ENCODE data around the gene AHCYL2. TPM values are rescaled to one million over a fixed set of nuclear protein-coding genes. Genes with fewer than 3 reads are reported as not detected.

Gene AHCYL2
- total RNA-seq, 3 donors from 2014 or later (not counting 1 experiment from before 2014, with no cell fraction given) = 11.6 to 15.2 (median 14.5) TPM

GRCh38 chr7:129202058-129202777, 22.6 kb upstream of the AHCYL2 start:
- Mint-ChIP-seq H3K27ac (no peak overlapping the region), H3K4me3 (no peak overlapping the region), H3K9me3 (no peaks in the 10 kb centered on the region), H3K4me1 (no peaks in the 10 kb centered on the region), H3K27me3 (ENCODE audit: low read depth in 2 of 2) (peaks cover 0 to 10% of the 10 kb centered on the region in 2 donors), H3K36me3 (no peaks in the 10 kb centered on the region)
- ATAC-seq = no peak
- H3K4me1 ChIP-seq (ENCODE audit: control insufficient read depth, insufficient read depth, low read length) = peaks cover 10% of the 10 kb centered on the region
- WGBS (ENCODE audit: insufficient coverage) = 77% methylated on average over 7 of the region's 8 CpGs
- DNase-seq = no peak
- no peak overlapping the region for H3K4me3 ChIP-seq (ENCODE audit: low read length)
- TF ChIP-seq CTCF (IDR thresholded peaks at IDR 0.05) = no peak
- H3K27me3 ChIP-seq (ENCODE audit: control insufficient read depth, insufficient read depth, low read length) = peaks cover 2% of the 10 kb centered on the region
- H3K36me3 ChIP-seq (ENCODE audit: control insufficient read depth, insufficient read depth, low read length) = no peaks in the 10 kb centered on the region
- intact Hi-C loops (cut with micrococcal nuclease) = no loop called here
- no peaks in the 10 kb centered on the region for H3K9me3 ChIP-seq (ENCODE audit: control insufficient read depth, insufficient read depth, low read length)
- H3K27ac ChIP-seq (ENCODE audit: low read length) = no peak overlapping the region

- TF ChIP-seq CTCF (IDR thresholded peaks at IDR 0.05) = no peak
- H3K9me3 Mint-ChIP-seq = no peaks in the 10 kb centered on the region
- H3K4me3 ChIP-seq (ENCODE audit: low read length) = no peak overlapping the region
- H3K4me3 Mint-ChIP-seq = no peak overlapping the region
- peaks cover 10% of the 10 kb centered on the region for H3K4me1 ChIP-seq (ENCODE audit: control insufficient read depth, insufficient read depth, low read length)
- no peak overlapping the region for H3K27ac Mint-ChIP-seq
- peak in 1 of 3 donors; percentile 25 for ATAC-seq
- no peaks in the 10 kb centered on the region for H3K36me3 ChIP-seq (ENCODE audit: control insufficient read depth, insufficient read depth, low read length)
- peaks cover 0 to 7% of the 10 kb centered on the region in 2 donors for H3K27me3 Mint-ChIP-seq (ENCODE audit: low read depth in 2 of 2)
- 93% methylated on average over 14 of the region's 14 CpGs for WGBS (ENCODE audit: insufficient coverage)
- H3K27me3 ChIP-seq (ENCODE audit: control insufficient read depth, insufficient read depth, low read length) = peaks cover 2% of the 10 kb centered on the region
- no peak for DNase-seq
- intact Hi-C loops (cut with micrococcal nuclease) = no loop called here
- no peaks in the 10 kb centered on the region for H3K9me3 ChIP-seq (ENCODE audit: control insufficient read depth, insufficient read depth, low read length)
- H3K27ac ChIP-seq (ENCODE audit: low read length) = no peak overlapping the region
- no peaks in the 10 kb centered on the region for H3K36me3 Mint-ChIP-seq
- no peaks in the 10 kb centered on the region for H3K4me1 Mint-ChIP-seq
Observed at GRCh38 chr7:129203050-129203741, 21.6 kb upstream of the AHCYL2 start.

- no peaks in the 10 kb centered on the region for H3K27me3 ChIP-seq (ENCODE audit: control insufficient read depth, insufficient read depth, low read length)
- H3K9me3 ChIP-seq (ENCODE audit: control insufficient read depth, insufficient read depth, low read length) = no peaks in the 10 kb centered on the region
- Mint-ChIP-seq H3K4me1 (no peaks in the 10 kb centered on the region), H3K9me3 (no peaks in the 10 kb centered on the region), H3K36me3 (no peaks in the 10 kb centered on the region), H3K27ac (no peak overlapping the region), H3K4me3 (no peak overlapping the region), H3K27me3 (ENCODE audit: low read depth in 2 of 2) (peaks cover 0 to 6% of the 10 kb centered on the region in 2 donors)
- no peak for ATAC-seq
- DNase-seq = no peak
- H3K4me1 ChIP-seq (ENCODE audit: control insufficient read depth, insufficient read depth, low read length) = peaks cover 10% of the 10 kb centered on the region
- no peak overlapping the region for H3K4me3 ChIP-seq (ENCODE audit: low read length)
- WGBS (ENCODE audit: insufficient coverage) = 89% methylated on average over 29 of the region's 29 CpGs
- TF ChIP-seq CTCF (IDR thresholded peaks at IDR 0.05) = no peak
- H3K27ac ChIP-seq (ENCODE audit: low read length) = no peak overlapping the region
- intact Hi-C loops (cut with micrococcal nuclease) = no loop called here
- H3K36me3 ChIP-seq (ENCODE audit: control insufficient read depth, insufficient read depth, low read length) = no peaks in the 10 kb centered on the region
Observed at GRCh38 chr7:129205126-129205818, 19.6 kb upstream of the AHCYL2 start.

All from natural killer cell (primary cell).